HepG2 (cell line): ENCODE measurements around the gene ATAD3A. TPM values are rescaled to one million over a fixed set of nuclear protein-coding genes. Genes with fewer than 3 reads are reported as not detected.
A peak's percentile ranks its signal among the peaks of the same experiment; 100 is the strongest.

ENCODE experiments used
- AGO2 ChIP-seq: fragments of 200-400 bp; formaldehyde crosslinking; optimal IDR thresholded peaks from 2 replicates; pipeline ENCODE3; 2017; ENCODE audit warnings: mild to moderate bottlenecking, low read depth, low read length, moderate library complexity
- CBX5 ChIP-seq: sonication (generic); formaldehyde crosslinking; IDR thresholded peaks from 2 replicates; pipeline ENCODE4 v1.4.0; 2020; ENCODE audit warnings: missing genetic modification reagents, borderline replicate concordance
- ELF3 ChIP-seq: IDR thresholded peaks from 2 replicates; pipeline ENCODE4 v1.6.1; 2016; ENCODE audit warnings: missing genetic modification reagents, missing compliant biosample characterization
- FOXA3 ChIP-seq: IDR thresholded peaks from 2 replicates; pipeline ENCODE4 v1.6.1; 2016; ENCODE audit warnings: missing genetic modification reagents, missing compliant biosample characterization
- HMGA1 ChIP-seq: sonication (generic); formaldehyde crosslinking; conservative IDR thresholded peaks from 2 replicates; pipeline ENCODE4 v1.4.0; 2020; ENCODE audit warnings: missing genetic modification reagents
- HNRNPLL ChIP-seq: fragments of 200-400 bp; formaldehyde crosslinking; IDR thresholded peaks from 2 replicates; pipeline ENCODE4 v1.6.1; 2017; ENCODE audit warnings: mild to moderate bottlenecking, low read depth, low read length; ENCODE audit not compliant: poor library complexity, severe bottlenecking
- HOXA3 ChIP-seq: sonication (generic); formaldehyde crosslinking; IDR thresholded peaks from 2 replicates; pipeline ENCODE4 v1.5.0; 2020; ENCODE audit warnings: missing genetic modification reagents
- MTERF4 ChIP-seq: sonication (generic); formaldehyde crosslinking; IDR thresholded peaks from 2 replicates; pipeline ENCODE4 v1.8.0; 2023; ENCODE audit warnings: mild to moderate bottlenecking, missing genetic modification reagents
- NCOA2 ChIP-seq: sonication (generic); formaldehyde crosslinking; IDR thresholded peaks from 2 replicates; pipeline ENCODE4 v1.8.0; 2022; ENCODE audit warnings: inconsistent platforms
- NFYB ChIP-seq: sonication (generic); formaldehyde crosslinking; IDR thresholded peaks from 2 replicates; pipeline ENCODE4 v1.4.0; 2020; ENCODE audit warnings: missing genetic modification reagents
- POGZ ChIP-seq: sonication (generic); formaldehyde crosslinking; IDR thresholded peaks from 2 replicates; pipeline ENCODE4 v1.4.0; 2020; ENCODE audit warnings: mild to moderate bottlenecking, missing genetic modification reagents
- TIGD3 ChIP-seq: sonication (generic); formaldehyde crosslinking; IDR thresholded peaks from 2 replicates; pipeline ENCODE4 v1.5.1; 2020; ENCODE audit warnings: mild to moderate bottlenecking, missing genetic modification reagents, borderline replicate concordance
- ZBTB38 ChIP-seq: sonication (generic); formaldehyde crosslinking; IDR thresholded peaks from 2 replicates; pipeline ENCODE4 v1.5.1; 2020; ENCODE audit warnings: mild to moderate bottlenecking, missing genetic modification reagents
- ZFP36L1 ChIP-seq: sonication (generic); formaldehyde crosslinking; IDR thresholded peaks from 2 replicates; pipeline ENCODE4 v1.8.0; 2022; ENCODE audit warnings: mild to moderate bottlenecking, missing genetic modification reagents, moderate library complexity
- ZNF136 ChIP-seq: sonication (generic); formaldehyde crosslinking; IDR thresholded peaks from 2 replicates; pipeline ENCODE4 v1.8.1; 2022; ENCODE audit warnings: low read depth, mild to moderate bottlenecking, moderate library complexity, missing genetic modification reagents
- ZNF205 ChIP-seq: IDR thresholded peaks from 2 replicates; pipeline ENCODE4 v1.6.1; 2018; ENCODE audit warnings: missing biosample characterization, missing genetic modification reagents
- ZNF530 ChIP-seq: sonication (generic); formaldehyde crosslinking; IDR thresholded peaks from 2 replicates; pipeline ENCODE4 v1.5.0; 2020; ENCODE audit warnings: low read depth, mild to moderate bottlenecking, missing genetic modification reagents
- ZNF547 ChIP-seq: sonication (generic); formaldehyde crosslinking; IDR thresholded peaks from 2 replicates; pipeline ENCODE4 v1.5.1; 2020; ENCODE audit warnings: mild to moderate bottlenecking, missing genetic modification reagents
- ZNF788 ChIP-seq: sonication (generic); formaldehyde crosslinking; IDR thresholded peaks from 2 replicates; pipeline ENCODE4 v1.5.0; 2020; ENCODE audit warnings: mild to moderate bottlenecking, missing genetic modification reagents, borderline replicate concordance
- ZZZ3 ChIP-seq: sonication (generic); formaldehyde crosslinking; IDR thresholded peaks from 2 replicates; pipeline ENCODE4 v1.4.0; 2020; ENCODE audit warnings: missing genetic modification reagents, mild to moderate bottlenecking, borderline replicate concordance
- polyA plus RNA-seq, 8 experiments: library from polyadenylated mRNA; depleted of rRNA in 3 of 8; stranded (reverse) in 7 of 8; unstranded in 1 of 8; fragments of >200 nt; fragmentation: Illumina TruSeq in 4 of 8; extraction: Trizol in 4 of 8; gene quantifications; 2 replicates each; pipeline versions ENCODE4 v1.2.1 to v1.2.3, GENCODE V29; 2011 to 2016; ENCODE audit warnings: low read depth in 4 of 8, missing spikeins in 1 of 8, mixed read lengths in 1 of 8; ENCODE audit not compliant: insufficient read depth in 1 of 8
- total RNA-seq, 5 experiments: library from RNA; depleted of rRNA; stranded (reverse); fragments of >200 nt; fragmentation: Illumina TruSeq; extraction: Trizol; gene quantifications; 2 replicates each; pipeline ENCODE4 v1.2.3, GENCODE V29; 2016; ENCODE audit warnings: low read depth in 1 of 5
- TF ChIP-seq, protein P1 (sequence below): sonication (generic); formaldehyde crosslinking; IDR thresholded peaks from 2 replicates; pipeline ENCODE4 v1.5.0; 2020; ENCODE audit warnings: mild to moderate bottlenecking, missing genetic modification reagents
- TF ChIP-seq, protein P2 (sequence below): IDR thresholded peaks from 2 replicates; pipeline ENCODE4 v1.6.1; 2012; ENCODE audit warnings: inconsistent platforms
- TF ChIP-seq, protein P3 (sequence below): sonication (generic); formaldehyde crosslinking; IDR thresholded peaks from 2 replicates; pipeline ENCODE4 v1.8.0; 2022; ENCODE audit warnings: low read depth, missing genetic modification reagents

The ATAD3A gene
- total and polyA plus RNA-seq, 2 of the 13 experiments (the other 11 are each of a cell fraction or from before 2014, with no cell fraction given): 10.6 to 49.0 TPM

- TF ChIP-seq TIGD3: peak; percentile 55; the same call in 1 of the 2 replicates
- peak; percentile 67; the same call in 1 of the 2 replicates for TF ChIP-seq ZNF788 (CRISPR knock-in tag)
- TF ChIP-seq FOXA3: peak; percentile 60; the same call in 1 of the 2 replicates
- TF ChIP-seq, protein P1, sequence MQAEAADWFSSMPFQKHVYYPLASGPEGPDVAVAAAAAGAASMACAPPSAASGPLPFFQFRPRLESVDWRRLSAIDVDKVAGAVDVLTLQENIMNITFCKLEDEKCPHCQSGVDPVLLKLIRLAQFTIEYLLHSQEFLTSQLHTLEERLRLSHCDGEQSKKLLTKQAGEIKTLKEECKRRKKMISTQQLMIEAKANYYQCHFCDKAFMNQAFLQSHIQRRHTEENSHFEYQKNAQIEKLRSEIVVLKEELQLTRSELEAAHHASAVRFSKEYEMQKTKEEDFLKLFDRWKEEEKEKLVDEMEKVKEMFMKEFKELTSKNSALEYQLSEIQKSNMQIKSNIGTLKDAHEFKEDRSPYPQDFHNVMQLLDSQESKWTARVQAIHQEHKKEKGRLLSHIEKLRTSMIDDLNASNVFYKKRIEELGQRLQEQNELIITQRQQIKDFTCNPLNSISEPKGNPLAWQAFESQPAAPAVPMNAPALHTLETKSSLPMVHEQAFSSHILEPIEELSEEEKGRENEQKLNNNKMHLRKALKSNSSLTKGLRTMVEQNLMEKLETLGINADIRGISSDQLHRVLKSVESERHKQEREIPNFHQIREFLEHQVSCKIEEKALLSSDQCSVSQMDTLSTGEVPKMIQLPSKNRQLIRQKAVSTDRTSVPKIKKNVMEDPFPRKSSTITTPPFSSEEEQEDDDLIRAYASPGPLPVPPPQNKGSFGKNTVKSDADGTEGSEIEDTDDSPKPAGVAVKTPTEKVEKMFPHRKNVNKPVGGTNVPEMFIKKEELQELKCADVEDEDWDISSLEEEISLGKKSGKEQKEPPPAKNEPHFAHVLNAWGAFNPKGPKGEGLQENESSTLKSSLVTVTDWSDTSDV: no peak
- peak; percentile 99 for TF ChIP-seq HOXA3 (CRISPR knock-in tag)
- peak; percentile 84 for TF ChIP-seq MTERF4 (CRISPR knock-in tag)
- TF ChIP-seq NCOA2 (CRISPR knock-in tag): peak; percentile 48; the same call in 1 of the 2 replicates
- TF ChIP-seq ZNF136 (CRISPR knock-in tag): 0 out of 2 replicates have a peak, but pooled peaks have one; percentile 65
- no peak for TF ChIP-seq HMGA1 (CRISPR knock-in tag)
- peak; percentile 56 for TF ChIP-seq AGO2
- TF ChIP-seq NFYB: peak; percentile 94
- TF ChIP-seq ZNF530 (CRISPR knock-in tag): no peak
- TF ChIP-seq, protein P2, sequence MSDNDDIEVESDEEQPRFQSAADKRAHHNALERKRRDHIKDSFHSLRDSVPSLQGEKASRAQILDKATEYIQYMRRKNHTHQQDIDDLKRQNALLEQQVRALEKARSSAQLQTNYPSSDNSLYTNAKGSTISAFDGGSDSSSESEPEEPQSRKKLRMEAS: peak; percentile 80
- peak; percentile 39; the same call in 1 of the 2 replicates for TF ChIP-seq ZZZ3 (CRISPR knock-in tag)
- 0 out of 2 replicates have a peak, but pooled peaks have one; percentile 44 for TF ChIP-seq POGZ (CRISPR knock-in tag)
- TF ChIP-seq CBX5 (CRISPR knock-in tag): peak; percentile 69; the same call in 1 of the 2 replicates
- TF ChIP-seq ZBTB38 (CRISPR knock-in tag): peak; percentile 78
- TF ChIP-seq ELF3 (CRISPR knock-in tag): peak; percentile 67
- TF ChIP-seq, protein P3, sequence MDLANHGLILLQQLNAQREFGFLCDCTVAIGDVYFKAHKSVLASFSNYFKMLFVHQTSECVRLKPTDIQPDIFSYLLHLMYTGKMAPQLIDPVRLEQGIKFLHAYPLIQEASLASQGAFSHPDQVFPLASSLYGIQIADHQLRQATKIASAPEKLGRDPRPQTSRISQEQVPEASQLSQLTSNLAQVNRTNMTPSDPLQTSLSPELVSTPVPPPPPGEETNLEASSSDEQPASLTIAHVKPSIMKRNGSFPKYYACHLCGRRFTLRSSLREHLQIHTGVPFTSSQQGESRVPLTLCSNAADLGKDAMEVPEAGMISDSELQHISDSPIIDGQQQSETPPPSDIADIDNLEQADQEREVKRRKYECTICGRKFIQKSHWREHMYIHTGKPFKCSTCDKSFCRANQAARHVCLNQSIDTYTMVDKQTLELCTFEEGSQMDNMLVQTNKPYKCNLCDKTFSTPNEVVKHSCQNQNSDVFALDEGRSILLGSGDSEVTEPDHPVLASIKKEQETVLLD (CRISPR knock-in tag): peak; percentile 94
- no peak for TF ChIP-seq ZNF547
- peak; percentile 81 for TF ChIP-seq HNRNPLL
- TF ChIP-seq ZNF205 (CRISPR knock-in tag): 0 out of 2 replicates have a peak, but pooled peaks have one; percentile 45
- TF ChIP-seq ZFP36L1: 0 out of 2 replicates have a peak, but pooled peaks have one; percentile 42
Observed at GRCh38 chr1:1511533-1512285, at the start of gene ATAD3A (continued).
